GM21528 (cell line): Measurements from ENCODE around the gene IRF6.

Experiments used
- ATAC-seq: cut with Tn5 transposase; IDR thresholded peaks from one replicate; pipeline ENCODE4 v1.9.1; 2021; ENCODE audit warnings: mild to moderate bottlenecking, moderate library complexity; ENCODE audit not compliant: unreplicated experiment, low FRiP score

IRF6 gene

DNA sequence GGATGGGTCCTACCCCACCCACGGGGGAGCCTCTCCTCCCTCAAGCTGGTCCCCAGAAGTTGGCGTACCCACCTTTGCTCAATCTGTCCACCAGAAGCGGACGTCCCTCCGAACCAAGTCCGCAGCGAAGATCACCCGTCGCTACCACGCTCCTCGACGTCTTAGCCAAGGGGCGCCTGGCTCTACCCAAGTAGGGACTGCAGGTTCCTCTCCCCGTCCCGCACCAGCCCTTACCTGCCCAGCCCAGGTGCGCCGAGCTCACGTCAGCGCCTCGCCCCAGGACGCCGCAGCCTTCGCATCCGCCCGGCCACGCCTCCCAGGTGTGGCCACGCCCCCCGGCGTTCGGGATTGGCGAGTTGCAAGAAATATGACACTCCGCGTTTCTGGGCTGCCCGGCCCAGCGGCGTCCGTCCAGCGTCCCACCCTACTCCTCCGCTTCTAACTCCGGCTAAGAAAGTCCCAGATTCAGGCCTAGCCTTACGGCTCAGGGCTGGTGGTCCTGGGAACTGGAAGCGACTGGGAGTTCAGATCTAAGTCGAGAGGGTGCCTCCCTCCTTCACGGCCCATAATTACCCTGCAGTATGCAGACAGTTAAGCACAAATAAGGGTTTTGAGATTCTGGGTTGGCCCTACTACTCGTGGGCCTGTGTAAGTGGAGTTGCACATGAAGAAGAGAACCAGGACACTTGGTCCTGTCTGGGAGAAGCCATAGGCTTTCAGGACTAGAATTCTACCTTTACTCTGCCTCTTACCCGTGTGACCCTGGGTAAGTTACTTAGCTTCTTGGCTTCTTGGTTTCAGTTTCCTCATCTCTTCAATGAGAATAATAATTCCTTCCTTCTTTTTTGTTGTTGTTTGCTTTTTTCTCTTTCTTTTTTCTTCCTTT lies at the start of gene IRF6:
Gene IRF6 (minus strand): TSS at position 268 of the 886 bp plus-strand sequence. CDS start 4,729 bp downstream, outside the sequence.
- ATAC-seq = peak; percentile 85

DNA sequence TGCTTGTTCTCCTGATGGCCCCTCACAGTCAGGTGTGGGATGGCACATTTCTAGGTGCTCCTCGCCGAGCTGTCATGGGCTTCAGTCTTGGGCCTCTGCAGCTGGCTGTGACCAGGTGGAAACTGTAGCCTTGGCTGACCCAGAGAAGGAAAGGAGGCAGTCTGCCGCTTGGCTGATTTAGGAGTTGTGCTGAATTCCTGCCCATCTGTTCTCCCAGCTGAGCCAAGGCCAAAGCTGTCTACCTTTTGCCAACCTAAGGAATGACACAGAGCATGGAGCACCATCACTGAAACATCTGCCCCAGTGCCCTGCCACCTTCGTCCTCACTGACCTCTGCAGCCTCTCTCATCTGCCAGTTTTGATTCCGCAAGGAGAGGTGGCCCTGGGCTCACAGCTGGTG lies 49.7 kb upstream of the IRF6 start:
- ATAC-seq = no peak

DNA sequence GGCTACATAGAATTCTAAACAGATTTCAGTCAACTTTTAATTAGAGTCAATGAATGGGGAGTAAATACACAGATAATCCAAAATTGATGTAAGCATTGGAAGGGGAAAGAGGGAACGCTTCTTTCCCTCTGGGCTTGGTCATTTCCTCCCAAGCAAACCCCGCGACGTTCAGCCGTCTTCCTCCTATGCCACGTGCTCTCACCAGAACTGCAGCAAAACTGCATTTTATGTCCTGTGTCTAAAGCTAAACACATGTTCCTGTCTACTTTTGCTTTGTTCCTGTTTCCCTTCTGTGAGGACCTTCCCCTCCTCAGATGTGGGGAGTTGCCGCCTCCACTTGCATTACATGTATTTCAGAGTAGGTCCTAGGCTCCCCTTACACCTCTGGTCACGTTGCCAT lies 49.1 kb upstream of the IRF6 start:
- ATAC-seq = no peak

DNA sequence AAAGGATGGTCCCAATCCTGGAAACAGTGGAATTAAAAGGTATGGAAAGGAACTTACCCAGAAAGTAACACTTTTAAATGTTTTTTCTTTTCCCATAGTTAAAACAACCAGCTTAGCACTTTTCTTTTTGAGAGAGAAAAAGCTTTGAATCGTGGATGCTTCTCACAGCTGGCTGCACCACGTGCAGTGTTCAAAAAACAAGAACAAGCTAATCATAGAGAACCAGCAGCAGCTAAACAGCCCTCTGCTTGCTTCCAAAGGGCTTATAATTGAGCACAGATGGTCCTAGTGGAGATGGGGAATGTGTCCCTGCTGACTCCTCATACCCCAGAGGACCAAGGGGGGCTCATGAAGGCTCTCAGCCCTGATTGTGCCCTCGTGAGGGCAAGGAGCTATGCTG lies 48.3 kb upstream of the IRF6 start:
- no peak for ATAC-seq

DNA sequence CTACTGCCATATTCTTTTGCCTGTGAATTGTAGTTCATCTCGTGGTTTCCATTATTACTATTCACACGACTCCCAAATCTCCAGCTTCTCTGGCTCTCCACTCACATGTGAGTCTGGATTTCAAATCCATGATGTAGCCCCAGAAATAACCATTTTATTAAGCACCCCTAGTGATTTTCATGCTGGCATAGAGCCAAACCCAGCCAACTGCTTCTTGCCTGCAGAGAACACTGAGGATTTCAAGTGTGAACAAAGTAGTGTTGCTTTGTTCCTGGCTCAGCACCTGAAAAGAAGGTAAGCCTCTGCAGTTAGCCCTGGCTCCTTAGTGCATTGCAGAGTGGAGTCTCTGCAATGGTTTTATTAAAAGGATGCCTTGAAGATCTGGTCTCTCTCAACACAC lies 47.7 kb upstream of the IRF6 start:
- no peak for ATAC-seq

DNA sequence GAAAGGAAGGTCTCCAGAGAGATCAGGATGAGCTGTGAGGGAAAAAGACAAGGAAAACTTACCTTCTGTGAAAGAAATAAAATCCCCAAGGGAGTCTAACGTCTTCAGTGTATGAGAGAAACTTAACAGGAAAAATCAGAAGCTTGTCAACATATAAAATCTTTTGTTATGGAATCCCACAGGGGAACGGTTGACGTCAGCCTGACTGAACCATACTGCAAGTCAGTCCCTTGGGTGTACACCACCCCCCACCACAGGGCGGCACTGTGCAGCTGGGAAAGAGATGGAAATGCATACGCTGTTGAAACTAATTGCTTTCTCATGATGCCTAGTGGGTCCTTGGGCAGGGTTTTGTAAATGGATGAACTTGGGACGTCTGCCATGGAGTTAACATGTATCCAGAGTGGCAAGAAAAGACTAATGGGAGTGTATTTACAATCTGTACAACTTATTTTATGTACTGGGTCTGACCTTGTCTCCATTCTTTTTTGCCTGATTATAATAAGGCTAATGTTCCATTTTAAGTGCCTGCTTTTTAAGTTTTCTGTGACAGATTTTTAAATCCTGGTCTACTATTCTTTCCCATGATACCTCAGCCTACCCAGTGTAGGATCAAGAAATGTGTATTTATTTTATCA lies 44.5 kb upstream of the IRF6 start:
- no peak for ATAC-seq

DNA sequence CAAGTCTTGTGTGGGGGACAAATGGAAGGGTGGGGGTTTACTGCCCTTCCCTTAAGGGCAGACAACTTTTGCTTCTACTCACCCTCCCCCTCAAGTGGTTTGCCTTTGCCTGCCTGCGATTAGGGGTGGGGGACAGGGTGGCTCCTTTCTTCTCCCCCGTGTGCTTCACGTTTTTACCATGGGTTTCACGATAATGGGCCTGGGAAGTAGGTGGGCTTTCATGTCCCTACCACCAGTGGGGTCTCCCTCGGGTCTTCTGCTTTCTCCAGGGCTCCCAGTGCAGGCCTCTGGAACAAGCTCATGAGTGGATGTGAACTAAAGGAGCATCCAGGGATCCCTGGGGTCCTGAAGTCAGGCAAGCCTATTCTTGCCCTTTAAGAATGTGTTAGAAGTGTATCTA lies 43.4 kb upstream of the IRF6 start:
- ATAC-seq = no peak

DNA sequence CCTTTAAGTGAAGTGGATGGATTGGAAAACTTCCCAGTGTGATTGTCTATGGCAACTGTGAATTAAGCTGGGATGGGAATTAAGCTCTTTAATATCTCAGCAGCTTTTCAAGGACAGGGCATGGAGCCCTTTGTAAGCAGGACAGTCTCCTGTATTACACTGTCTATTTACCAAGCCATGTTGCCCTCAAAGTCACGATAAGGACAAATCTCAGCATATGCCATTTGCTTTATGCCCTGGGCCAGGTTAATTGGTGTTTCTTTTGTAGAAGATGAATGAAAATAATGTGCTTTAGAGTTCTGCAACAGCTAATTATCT lies 39.4 kb upstream of the IRF6 start:
- no peak for ATAC-seq

DNA sequence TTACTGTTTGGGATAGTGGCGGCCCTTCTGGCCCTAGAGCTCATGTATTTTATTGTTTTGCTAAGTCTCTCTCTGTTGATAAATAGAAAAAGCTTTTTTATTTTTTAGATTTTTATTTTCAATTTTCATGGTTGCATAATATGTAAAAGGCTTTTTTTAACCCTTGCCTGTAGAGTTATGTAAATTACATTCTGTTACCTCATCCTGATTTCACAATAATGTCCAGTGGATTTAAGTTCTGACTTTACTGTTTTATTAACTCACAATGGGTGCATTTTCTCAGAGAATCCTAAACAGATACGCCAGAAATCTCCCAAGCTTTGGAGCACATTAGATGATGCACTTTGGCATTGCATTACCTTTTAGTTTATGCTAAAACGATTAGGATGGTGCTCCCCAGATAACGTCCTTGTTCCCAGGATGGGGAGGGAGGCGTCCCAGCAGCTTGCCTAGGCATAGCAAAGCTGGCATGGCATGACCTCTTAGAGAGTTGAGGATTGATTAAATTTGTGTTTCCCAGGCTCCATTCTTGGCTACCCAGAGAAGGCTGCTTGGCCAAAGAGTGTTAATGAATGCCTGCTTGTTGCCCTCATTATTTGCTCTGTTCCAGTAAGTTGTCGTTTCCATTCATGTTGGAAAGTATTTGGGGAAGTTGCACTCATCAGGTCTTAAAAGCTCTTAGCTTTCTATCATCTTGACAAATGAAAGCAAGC lies 38.9 kb upstream of the IRF6 start:
- no peak for ATAC-seq

DNA sequence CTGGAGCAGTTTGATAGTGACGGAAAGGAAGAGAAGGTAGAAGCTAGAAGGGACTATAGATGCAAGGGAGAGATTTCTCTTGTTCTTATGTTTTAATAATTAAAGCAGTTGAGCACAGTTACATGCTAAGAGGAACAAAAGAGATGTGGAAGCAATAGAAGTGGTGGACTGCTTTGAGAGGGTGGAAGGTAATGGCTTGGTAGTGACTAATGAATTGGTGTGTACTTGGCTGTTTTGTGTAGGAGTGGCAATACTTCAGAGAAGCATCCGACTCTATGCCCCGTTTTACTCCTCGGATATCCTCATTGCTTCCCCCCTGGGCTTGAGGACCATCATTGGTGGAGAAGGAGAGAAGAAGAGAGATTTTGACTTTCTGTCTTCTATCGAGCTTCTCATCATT lies 34.7 kb upstream of the IRF6 start:
- no peak for ATAC-seq

DNA sequence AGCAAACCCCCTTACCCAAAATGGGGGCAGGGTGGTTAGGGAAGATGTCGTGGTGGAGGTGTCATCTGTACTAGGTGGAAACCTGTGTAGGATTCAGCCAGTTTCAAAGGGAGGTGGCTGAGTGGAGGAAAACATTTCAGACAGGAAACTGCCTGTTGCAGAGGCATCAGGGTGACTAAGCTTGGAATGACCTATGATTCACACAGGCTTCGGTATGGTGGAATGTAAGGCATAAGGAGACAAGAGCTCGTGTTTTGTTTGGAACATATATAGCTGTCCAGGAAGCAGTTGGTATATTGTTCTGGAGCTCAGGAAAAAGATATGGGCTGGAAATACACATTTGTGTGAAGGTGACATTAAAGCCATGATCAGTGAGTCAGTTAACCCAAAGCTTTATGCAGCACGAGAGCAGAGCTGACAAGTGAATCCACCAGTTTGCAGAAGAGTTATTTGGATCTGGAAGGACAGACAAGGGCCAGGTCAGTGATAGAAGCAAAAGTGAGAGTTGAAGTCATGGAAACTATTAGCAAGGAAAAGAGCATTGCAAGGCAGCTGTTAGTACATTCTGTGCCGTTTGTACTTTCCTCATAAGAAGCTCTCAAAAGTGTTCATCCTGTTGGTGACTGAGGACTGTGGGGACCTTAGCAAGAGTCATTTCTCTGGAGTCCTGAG lies 34.1 kb upstream of the IRF6 start:
- no peak for ATAC-seq

DNA sequence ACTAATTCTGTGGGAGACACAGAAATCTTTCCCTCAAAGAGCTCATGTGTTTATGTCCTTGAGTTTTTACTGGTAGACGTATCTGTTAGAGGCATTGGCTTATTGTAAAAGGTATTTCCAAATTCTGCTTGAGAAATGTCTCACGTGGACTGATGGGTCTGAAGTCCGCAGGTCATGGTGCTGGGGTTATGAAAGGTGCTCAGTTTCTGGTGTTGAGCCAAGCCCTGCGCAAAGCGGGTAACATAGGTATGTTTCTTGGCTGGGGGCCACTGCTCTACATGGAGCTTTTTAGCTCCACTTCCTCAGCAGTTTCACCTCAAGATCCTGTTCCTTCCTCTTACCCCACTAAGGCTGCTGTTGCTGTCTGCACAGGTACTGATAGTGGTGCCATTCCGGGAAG lies 32.6 kb upstream of the IRF6 start:
- ATAC-seq = no peak

DNA sequence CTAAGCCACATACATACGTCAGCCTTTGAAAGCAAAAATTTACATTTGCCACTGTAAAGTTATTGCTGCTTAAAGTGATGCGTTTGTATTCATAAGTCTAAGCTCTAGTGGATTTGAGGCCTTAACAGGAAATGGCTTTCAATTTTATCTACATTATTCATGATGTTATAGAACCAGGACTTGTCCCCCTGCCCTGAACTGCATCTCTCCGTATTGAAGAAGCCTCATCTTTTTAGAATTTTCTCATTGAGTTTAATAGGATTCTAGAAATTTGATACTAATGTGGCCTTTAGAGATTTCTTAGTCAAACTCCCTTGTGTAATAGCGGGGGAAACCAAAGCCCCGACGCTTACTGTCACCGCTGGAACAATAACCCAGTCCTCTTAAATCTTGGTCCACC lies 31.7 kb upstream of the IRF6 start:
- ATAC-seq = no peak

DNA sequence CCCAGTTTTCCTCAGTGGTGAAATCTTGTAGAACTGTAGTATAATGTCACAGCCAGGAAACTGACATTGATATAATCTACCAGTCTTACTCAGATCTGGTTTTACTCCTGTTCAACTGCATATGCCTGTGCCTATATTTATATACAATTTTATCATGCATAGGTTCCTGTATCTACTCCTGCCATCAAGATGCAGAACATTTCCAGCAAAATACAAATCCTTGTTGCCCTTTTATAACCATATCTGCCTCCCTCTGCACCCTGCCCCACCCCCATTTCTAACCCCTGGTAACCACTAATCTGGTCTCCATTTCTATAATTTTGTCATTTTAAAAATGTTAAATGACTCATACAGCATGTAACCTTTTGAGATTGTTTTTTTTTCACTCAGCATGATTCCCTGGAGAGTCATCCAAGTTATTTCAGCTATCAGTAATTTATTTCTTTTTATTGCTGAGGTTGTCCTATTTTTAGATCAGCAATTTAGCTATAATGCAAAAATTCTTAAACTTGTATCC lies 29.9 kb upstream of the IRF6 start:
- ATAC-seq = no peak

DNA sequence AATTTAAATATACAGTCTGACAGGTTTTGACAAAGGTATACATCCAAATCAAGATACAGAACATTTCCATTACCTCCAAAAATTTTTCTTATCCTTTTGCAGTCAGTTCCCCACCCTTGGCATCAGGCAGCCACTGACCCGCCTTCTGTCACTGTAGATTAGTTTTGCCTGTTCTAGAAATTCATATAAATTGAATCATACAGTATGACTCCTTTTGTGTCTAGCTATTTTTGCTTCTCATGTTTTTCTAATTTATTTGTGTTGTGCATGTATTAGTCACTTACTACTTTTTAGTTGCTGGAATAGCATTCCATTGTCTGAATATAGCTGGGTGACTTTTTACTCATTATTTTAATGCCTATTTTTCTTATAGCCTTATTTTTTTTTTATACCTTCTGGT lies 25.7 kb upstream of the IRF6 start:
- ATAC-seq = no peak

DNA sequence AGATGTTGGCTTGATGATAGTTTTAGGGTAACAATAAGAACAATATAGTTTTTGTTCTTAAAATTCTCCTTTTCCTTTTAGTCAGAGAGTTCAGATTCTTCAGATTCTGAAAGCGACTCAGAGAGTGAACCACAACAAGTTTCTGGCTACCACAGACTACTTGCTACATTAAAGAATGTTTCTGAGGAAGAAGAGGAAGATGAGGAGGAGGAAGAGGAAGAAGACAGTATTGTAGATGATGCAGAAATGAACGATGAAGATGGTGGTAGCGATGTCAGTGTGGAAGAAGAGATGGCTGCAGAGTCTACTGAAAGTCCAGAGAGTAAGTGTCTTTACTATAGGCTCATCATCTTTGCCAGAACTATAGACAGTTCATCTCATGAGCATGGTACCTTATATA lies 24.8 kb upstream of the IRF6 start:
- ATAC-seq = no peak

DNA sequence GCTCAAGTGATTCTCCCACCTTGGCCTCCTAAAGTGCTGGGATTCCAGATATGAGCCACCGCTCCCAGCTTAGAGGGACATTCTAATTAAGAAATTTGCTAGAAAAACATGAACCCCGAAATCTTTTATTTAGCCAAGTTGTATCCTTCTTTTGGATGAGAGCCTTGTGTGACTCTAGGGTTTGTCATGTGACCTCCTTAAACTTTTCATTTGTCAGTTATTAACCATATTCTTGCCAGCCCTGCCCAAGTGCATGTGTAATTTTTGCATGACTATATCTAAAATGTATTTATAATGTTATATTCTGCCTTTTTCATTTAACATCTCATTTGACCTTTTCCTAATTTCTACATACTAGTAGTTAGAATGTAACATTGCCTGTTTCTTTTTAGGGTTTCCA lies 23.8 kb upstream of the IRF6 start:
- no peak for ATAC-seq

DNA sequence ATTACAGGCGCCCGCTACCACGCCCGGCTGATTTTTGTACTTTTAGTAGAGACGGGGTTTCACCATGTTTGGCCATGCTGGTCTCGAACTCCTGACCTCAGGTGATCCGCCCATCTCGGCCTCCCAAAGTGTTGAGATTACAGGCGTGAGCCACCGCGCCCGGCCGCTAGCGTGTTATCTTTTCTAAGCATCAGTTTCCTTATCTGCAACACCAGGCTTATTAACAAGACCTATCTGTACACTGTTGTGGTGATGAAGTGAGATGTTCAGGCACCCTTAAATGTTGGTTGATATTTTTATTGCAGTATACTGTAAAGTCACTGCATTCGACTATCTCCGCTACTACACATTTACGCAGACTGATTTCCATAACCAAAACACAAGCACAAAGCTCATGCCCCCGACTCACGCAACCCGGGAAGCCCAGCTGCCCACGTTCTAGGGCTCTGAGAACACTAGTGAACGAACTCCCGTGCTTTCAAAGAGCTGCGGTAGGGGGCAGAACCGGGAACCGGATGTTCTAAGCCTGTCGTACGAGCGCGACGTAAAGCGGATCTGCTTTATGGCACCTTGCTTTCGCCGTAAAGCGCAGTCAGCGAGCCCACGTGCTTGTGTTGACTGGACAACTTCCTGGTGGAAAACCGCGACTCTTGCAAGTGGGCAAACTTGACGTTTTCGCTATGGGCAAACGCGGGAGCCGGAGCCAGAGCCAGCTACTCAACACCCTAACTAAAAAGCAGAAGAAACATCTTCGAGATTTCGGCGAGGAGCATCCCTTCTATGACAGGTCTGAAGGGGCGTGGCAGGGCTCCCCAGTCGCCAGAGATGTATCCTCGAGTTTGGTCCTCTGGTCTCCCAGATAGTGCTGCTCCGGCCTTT lies 21.7 kb upstream of the IRF6 start, which contains the start of gene UTP25:
Gene UTP25 (plus strand): TSS at position 589 of the 879 bp plus-strand sequence. CDS start 92 bp downstream, at position 681.
- peak; percentile 92 for ATAC-seq

DNA sequence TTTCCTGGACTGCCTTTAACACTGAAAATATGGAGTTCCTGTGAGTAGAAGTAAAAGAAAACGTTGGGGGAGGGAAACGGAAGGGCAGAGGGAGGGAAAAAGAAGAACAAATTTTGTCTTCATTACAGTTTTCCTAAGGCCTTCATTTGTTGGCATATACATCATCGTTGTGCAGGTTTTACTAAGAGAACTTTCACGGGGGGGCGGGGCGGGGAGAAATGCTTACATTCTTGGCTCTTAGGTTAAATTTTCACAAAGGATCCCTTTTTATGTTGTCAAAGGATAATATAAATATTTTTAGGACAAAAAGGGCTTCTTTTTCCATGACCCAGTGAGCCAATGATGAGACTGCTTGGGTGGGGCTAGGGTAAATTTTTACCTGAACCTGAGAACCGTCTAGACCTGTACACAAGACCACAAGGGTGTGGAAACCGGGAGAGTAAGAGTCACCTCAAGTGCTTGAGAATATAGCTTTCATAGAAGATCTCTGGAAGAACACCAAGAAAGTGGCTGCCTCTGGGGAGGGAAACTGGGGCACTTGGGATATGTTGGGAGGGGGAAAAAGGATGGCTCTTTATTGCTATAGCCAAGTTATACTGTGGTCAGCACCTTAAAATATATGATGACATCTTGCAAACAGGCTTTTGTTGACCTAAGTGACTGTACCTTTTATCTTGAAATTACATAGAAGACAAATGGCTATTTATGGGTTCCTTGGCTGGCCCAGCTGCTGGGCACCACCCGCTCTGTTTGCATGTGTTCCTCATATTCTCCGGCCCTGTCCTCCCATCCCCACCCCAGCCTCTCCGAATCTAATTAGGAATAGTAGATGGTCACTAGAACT lies 19.9 kb upstream of the IRF6 start:
- no peak for ATAC-seq
